ENCODE measurements around the gene OR2T5. TPM values are rescaled to one million over a fixed set of nuclear protein-coding genes. Genes with fewer than 3 reads are reported as not detected.
"Not testable (repeated sequence)": the region's sequence is repeated elsewhere in the genome, so short reads cannot be mapped to it uniquely, and the experiment has no call there.

The OR2T5 gene
- total and polyA plus RNA-seq, 2 donors (not counting 1 experiment from before 2014, with no cell fraction given), result not detected

DNA sequence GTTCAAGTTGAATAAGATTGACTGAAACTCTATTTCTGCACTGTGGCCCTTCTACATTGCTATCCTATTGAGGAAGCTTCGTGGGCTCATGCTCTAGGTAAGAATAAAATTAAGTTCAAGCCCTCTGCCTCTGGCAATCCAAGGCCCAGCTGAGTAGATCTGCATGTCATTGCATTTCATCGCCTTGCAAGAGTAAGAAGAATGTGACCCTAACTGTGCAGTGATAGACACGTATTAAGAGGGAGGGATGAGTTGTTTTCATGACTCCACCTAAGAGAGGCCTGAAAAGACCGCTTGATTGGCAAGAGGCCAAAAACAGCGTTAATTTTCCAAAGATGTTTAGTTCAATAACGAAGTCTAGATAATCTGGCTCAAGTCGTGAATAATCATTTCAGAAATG lies 29.3 kb upstream of the OR2T5 start:
- ATAC-seq (ENCODE audit: low read depth); H3K4me1 Mint-ChIP-seq; CTCF ChIA-PET; H3K27me3 Mint-ChIP-seq; POLR2A ChIA-PET; H4K20me1 ChIP-seq (ENCODE audit: control insufficient read depth, insufficient read depth, low read length, poor library complexity, severe bottlenecking); intact Hi-C loops (cut with micrococcal nuclease); H3K4me3 Mint-ChIP-seq; H3K4me3 ChIP-seq (ENCODE audit: control extremely low read depth in 1 of 5, extremely low read depth in 1 of 5, insufficient read depth in 1 of 5, low read depth in 2 of 5, low read length in 4 of 5); H3K27ac Mint-ChIP-seq; H3K4me2 ChIP-seq (replicated peaks; ENCODE audit: low read depth, low read length, poor library complexity, severe bottlenecking); H2AFZ ChIP-seq (ENCODE audit: insufficient read depth, low read depth, low read length, poor library complexity, severe bottlenecking); H3K4me1 ChIP-seq (ENCODE audit: control insufficient read depth in 2 of 2, insufficient read depth in 2 of 2, low read length in 2 of 2); H3K9ac ChIP-seq (ENCODE audit: low read length); H3K9me3 ChIP-seq (ENCODE audit: control extremely low read depth in 1 of 3, control insufficient read depth in 2 of 3, insufficient read depth in 1 of 3, low read length in 2 of 3); H3K9me3 Mint-ChIP-seq (ENCODE audit: insufficient read depth); DNase-seq; H3K27ac ChIP-seq (ENCODE audit: low read length in 2 of 2); H3K36me3 ChIP-seq (replicated peaks in 1 of 2; ENCODE audit: control extremely low read depth in 1 of 2, control insufficient read depth in 1 of 2, extremely low read depth in 1 of 2, insufficient read depth in 2 of 2, low read length in 1 of 2); H3K27me3 ChIP-seq (replicated peaks in 1 of 4; ENCODE audit: control extremely low read depth in 1 of 4, control insufficient read depth in 3 of 4, insufficient read depth in 4 of 4, low read length in 3 of 4); H3K79me2 ChIP-seq (ENCODE audit: control insufficient read depth, insufficient read depth, low read length): not testable (repeated sequence)
- WGBS (ENCODE audit: insufficient coverage), result 92% methylated on average over 4 of the region's 7 CpGs

DNA sequence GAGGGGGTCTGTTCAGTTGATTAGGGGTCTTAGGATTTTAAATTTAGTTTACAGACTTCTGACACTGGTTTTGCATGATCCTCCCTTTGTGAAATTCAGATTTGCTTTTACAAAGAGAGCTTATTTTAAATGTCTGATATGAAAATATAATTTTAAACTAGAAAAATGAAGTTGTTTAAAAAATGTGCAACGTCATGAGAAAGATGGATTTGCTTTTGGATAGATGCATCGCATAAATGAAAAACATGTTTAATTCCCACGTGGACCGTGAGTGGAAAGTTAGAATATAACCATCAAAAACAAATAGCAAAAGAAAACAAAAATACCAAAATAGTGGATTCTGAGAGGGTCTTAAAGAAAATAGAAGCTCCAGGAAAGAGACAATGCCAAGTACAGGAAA lies 17.2 kb upstream of the OR2T5 start:
- no CpG with 5 or more reads among the region's 4 CpGs for WGBS (ENCODE audit: insufficient coverage)
- intact Hi-C loops (cut with micrococcal nuclease), result no loop called here

DNA sequence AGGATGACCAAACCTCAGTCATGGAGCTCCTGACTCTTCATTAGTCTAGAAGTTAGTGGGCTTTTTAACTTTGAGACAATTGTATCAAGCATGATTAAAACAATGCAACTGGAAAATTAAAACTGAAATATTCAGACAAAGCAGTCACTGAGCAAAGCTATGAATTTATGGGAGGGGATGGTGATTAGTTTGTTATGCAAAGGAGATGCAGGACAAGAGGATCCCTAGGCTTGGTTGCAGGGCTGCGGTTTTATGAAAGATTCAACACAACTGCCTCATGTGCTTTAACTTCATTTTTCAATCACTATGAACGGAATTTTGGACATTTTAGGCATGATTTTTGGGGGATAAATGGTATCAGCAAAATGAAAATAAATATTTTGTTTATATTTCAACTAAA lies 16.3 kb upstream of the OR2T5 start:
- H3K9me3 ChIP-seq (ENCODE audit: control extremely low read depth in 1 of 3, control insufficient read depth in 2 of 3, insufficient read depth in 1 of 3, low read length in 2 of 3); ATAC-seq (ENCODE audit: low read depth); H4K20me1 ChIP-seq (ENCODE audit: control insufficient read depth, insufficient read depth, low read length, poor library complexity, severe bottlenecking); intact Hi-C loops (cut with micrococcal nuclease); H3K4me1 Mint-ChIP-seq; CTCF ChIA-PET; H3K9me3 Mint-ChIP-seq (ENCODE audit: insufficient read depth); H3K9ac ChIP-seq (ENCODE audit: low read length); H3K4me3 ChIP-seq (ENCODE audit: control extremely low read depth in 1 of 5, extremely low read depth in 1 of 5, insufficient read depth in 1 of 5, low read depth in 2 of 5, low read length in 4 of 5); H3K4me2 ChIP-seq (replicated peaks; ENCODE audit: low read depth, low read length, poor library complexity, severe bottlenecking); H3K4me1 ChIP-seq (ENCODE audit: control insufficient read depth in 2 of 2, insufficient read depth in 2 of 2, low read length in 2 of 2); DNase-seq; H3K27me3 Mint-ChIP-seq; H3K79me2 ChIP-seq (ENCODE audit: control insufficient read depth, insufficient read depth, low read length); H2AFZ ChIP-seq (ENCODE audit: insufficient read depth, low read depth, low read length, poor library complexity, severe bottlenecking); H3K27me3 ChIP-seq (replicated peaks in 1 of 4; ENCODE audit: control extremely low read depth in 1 of 4, control insufficient read depth in 3 of 4, insufficient read depth in 4 of 4, low read length in 3 of 4); H3K36me3 ChIP-seq (replicated peaks in 1 of 2; ENCODE audit: control extremely low read depth in 1 of 2, control insufficient read depth in 1 of 2, extremely low read depth in 1 of 2, insufficient read depth in 2 of 2, low read length in 1 of 2); H3K27ac Mint-ChIP-seq; H3K27ac ChIP-seq (ENCODE audit: low read length in 2 of 2); H3K4me3 Mint-ChIP-seq: not testable (repeated sequence)
- POLR2A ChIA-PET, result interaction anchor here (0.7 kb wide), 1 partner anchor 401 kb away, joined by 9 read pairs; no protein-coding TSS in a partner anchor
- WGBS (ENCODE audit: insufficient coverage), result no CpG with 5 or more reads among the region's 2 CpGs

More for the DNA sequence above, 17.2 kb upstream of the OR2T5 start:
- H3K4me2 ChIP-seq (replicated peaks; ENCODE audit: low read depth, low read length, poor library complexity, severe bottlenecking), result no peak overlapping the region
- H3K4me3 Mint-ChIP-seq, result no peak overlapping the region
- TF ChIP-seq, protein P1, sequence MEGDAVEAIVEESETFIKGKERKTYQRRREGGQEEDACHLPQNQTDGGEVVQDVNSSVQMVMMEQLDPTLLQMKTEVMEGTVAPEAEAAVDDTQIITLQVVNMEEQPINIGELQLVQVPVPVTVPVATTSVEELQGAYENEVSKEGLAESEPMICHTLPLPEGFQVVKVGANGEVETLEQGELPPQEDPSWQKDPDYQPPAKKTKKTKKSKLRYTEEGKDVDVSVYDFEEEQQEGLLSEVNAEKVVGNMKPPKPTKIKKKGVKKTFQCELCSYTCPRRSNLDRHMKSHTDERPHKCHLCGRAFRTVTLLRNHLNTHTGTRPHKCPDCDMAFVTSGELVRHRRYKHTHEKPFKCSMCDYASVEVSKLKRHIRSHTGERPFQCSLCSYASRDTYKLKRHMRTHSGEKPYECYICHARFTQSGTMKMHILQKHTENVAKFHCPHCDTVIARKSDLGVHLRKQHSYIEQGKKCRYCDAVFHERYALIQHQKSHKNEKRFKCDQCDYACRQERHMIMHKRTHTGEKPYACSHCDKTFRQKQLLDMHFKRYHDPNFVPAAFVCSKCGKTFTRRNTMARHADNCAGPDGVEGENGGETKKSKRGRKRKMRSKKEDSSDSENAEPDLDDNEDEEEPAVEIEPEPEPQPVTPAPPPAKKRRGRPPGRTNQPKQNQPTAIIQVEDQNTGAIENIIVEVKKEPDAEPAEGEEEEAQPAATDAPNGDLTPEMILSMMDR (IDR thresholded peaks at IDR 0.05), result no peak
- no peak for TF ChIP-seq EZH2 (IDR thresholded peaks at IDR 0.05; ENCODE audit: borderline replicate concordance, insufficient read depth, low read depth, low read length, poor library complexity, severe bottlenecking)
- no peaks in the 10 kb centered on the region for H3K79me2 ChIP-seq (ENCODE audit: control insufficient read depth, insufficient read depth, low read length)
- H3K4me1 Mint-ChIP-seq, result no peaks in the 10 kb centered on the region
- H3K36me3 ChIP-seq (replicated peaks in 1 of 2; ENCODE audit: control extremely low read depth in 1 of 2, control insufficient read depth in 1 of 2, extremely low read depth in 1 of 2, insufficient read depth in 2 of 2, low read length in 1 of 2), result no peaks in the 10 kb centered on the region
- CTCF ChIA-PET, result no interaction called here
- H3K27ac Mint-ChIP-seq, result no peak overlapping the region
- no peak overlapping the region for H3K4me3 ChIP-seq (ENCODE audit: control extremely low read depth in 1 of 5, extremely low read depth in 1 of 5, insufficient read depth in 1 of 5, low read depth in 2 of 5, low read length in 4 of 5)
- H3K4me1 ChIP-seq (ENCODE audit: control insufficient read depth in 2 of 2, insufficient read depth in 2 of 2, low read length in 2 of 2), result no peaks in the 10 kb centered on the region
- H3K27me3 Mint-ChIP-seq, result no peaks in the 10 kb centered on the region
- no peak for DNase-seq
- no peak overlapping the region for H3K9ac ChIP-seq (ENCODE audit: low read length)
- H3K27me3 ChIP-seq (replicated peaks in 1 of 4; ENCODE audit: control extremely low read depth in 1 of 4, control insufficient read depth in 3 of 4, insufficient read depth in 4 of 4, low read length in 3 of 4), result no peaks in the 10 kb centered on the region
- H4K20me1 ChIP-seq (ENCODE audit: control insufficient read depth, insufficient read depth, low read length, poor library complexity, severe bottlenecking), result no peaks in the 10 kb centered on the region
- no peak for ATAC-seq (ENCODE audit: low read depth)
- no peaks in the 10 kb centered on the region for H3K9me3 ChIP-seq (ENCODE audit: control extremely low read depth in 1 of 3, control insufficient read depth in 2 of 3, insufficient read depth in 1 of 3, low read length in 2 of 3)
- H3K9me3 Mint-ChIP-seq (ENCODE audit: insufficient read depth), result no peaks in the 10 kb centered on the region
- POLR2A ChIA-PET, result interaction anchor here (0.7 kb wide), 1 partner anchor 402 kb away, joined by 9 read pairs; no protein-coding TSS in a partner anchor
- H2AFZ ChIP-seq (ENCODE audit: insufficient read depth, low read depth, low read length, poor library complexity, severe bottlenecking), result no peak overlapping the region
- no peak overlapping the region for H3K27ac ChIP-seq (ENCODE audit: low read length in 2 of 2)
